ENCODE data around the gene ABCC4.

Gene ABCC4

GRCh38 chr13:95050800-95051615 is 250.2 kb downstream of the ABCC4 start:
- in situ Hi-C loops (cut with HindIII; ENCODE audit: low sequenced_read_pairs): no loop called here
- DNase-seq (ENCODE audit: low read depth, low spot score): no peak
- no peak for TF ChIP-seq CTCF (IDR thresholded peaks at IDR 0.05; ENCODE audit: low read depth, low read length)
- H3K4me3 ChIP-seq (ENCODE audit: low read depth, low read length): no peak overlapping the region

- no peak for DNase-seq (ENCODE audit: low read depth, low spot score)
- in situ Hi-C loops (cut with HindIII; ENCODE audit: low sequenced_read_pairs): no loop called here
- no peak overlapping the region for H3K4me3 ChIP-seq (ENCODE audit: low read depth, low read length)
- no peak for TF ChIP-seq CTCF (IDR thresholded peaks at IDR 0.05; ENCODE audit: low read depth, low read length)
Observed at GRCh38 chr13:95049772-95050171, 251.5 kb downstream of the ABCC4 start.

GRCh38 chr13:95044452-95045205 is 256.6 kb downstream of the ABCC4 start:
- no peak overlapping the region for H3K4me3 ChIP-seq (ENCODE audit: low read depth, low read length)
- TF ChIP-seq CTCF (IDR thresholded peaks at IDR 0.05; ENCODE audit: low read depth, low read length): no peak
- in situ Hi-C loops (cut with HindIII; ENCODE audit: low sequenced_read_pairs): no loop called here
- DNase-seq (ENCODE audit: low read depth, low spot score): no peak

GRCh38 chr13:95039415-95039814 is 261.8 kb downstream of the ABCC4 start:
- TF ChIP-seq CTCF (IDR thresholded peaks at IDR 0.05; ENCODE audit: low read depth, low read length): no peak
- no peak overlapping the region for H3K4me3 ChIP-seq (ENCODE audit: low read depth, low read length)
- DNase-seq (ENCODE audit: low read depth, low spot score): peak; percentile 32
- in situ Hi-C loops (cut with HindIII; ENCODE audit: low sequenced_read_pairs): no loop called here

- TF ChIP-seq CTCF (IDR thresholded peaks at IDR 0.05; ENCODE audit: low read depth, low read length): no peak
- no peak for DNase-seq (ENCODE audit: low read depth, low spot score)
- in situ Hi-C loops (cut with HindIII; ENCODE audit: low sequenced_read_pairs): no loop called here
- no peak overlapping the region for H3K4me3 ChIP-seq (ENCODE audit: low read depth, low read length)
Observed at GRCh38 chr13:95038949-95039348, 262.3 kb downstream of the ABCC4 start.

- no peak overlapping the region for H3K4me3 ChIP-seq (ENCODE audit: low read depth, low read length)
- in situ Hi-C loops (cut with HindIII; ENCODE audit: low sequenced_read_pairs): no loop called here
- TF ChIP-seq CTCF (IDR thresholded peaks at IDR 0.05; ENCODE audit: low read depth, low read length): no peak
- no peak for DNase-seq (ENCODE audit: low read depth, low spot score)
Observed at GRCh38 chr13:95035311-95036109, 265.7 kb downstream of the ABCC4 start.

Measured in astrocyte of the spinal cord (primary cell).